HepG2 (cell line): ENCODE measurements around the gene ANKRD13C. TPM values are rescaled to one million over a fixed set of nuclear protein-coding genes. Genes with fewer than 3 reads are reported as not detected.

Experiments used
- ATAC-seq: fragments of 200-7000 bp; cut with Tn5 transposase; 3 replicates; pipeline ENCODE4 v1.9.1; 2020; ENCODE audit warnings: mild to moderate bottlenecking, moderate library complexity
- BruUV-seq: library from RNA; stranded (reverse); fragments of 400-500 nt; replicated peaks from 2 replicates; lab custom pipeline; 2021; lab: Mats Ljungman, UMichigan
- CTCF ChIA-PET: fragments of 300-600 bp; formaldehyde crosslinking; extraction: SDS; loops from one replicate; lab custom pipeline; 2021; ENCODE audit warnings: low total read pairs, inconsistent platforms, low intra/inter-chr PET ratio; lab: Yijun Ruan, JAX
- POLR2A ChIA-PET: fragments of 350-600 bp; sonication (Branson Sonifier 250); formaldehyde crosslinking; loops from one replicate; lab custom pipeline; 2020; ENCODE audit warnings: antibody characterized with exemption, inconsistent platforms; lab: Yijun Ruan, JAX
- DNase-seq: peaks from one replicate; pipeline ENCODE4 v3.0.0-alpha.2; 2015; ENCODE audit warnings: low spot score
- FAIRE-seq: peaks from 3 replicates; lab custom pipeline; 2011; peaks lifted over from hg19 to GRCh38; lab: Jason Lieb, UNC
- H2AFZ ChIP-seq: one replicate; pipeline ENCODE4 v1.6.1; 2011; ENCODE audit warnings: low read length, inconsistent platforms
- H3K27ac ChIP-seq: fragments of 300-600 bp; 3 replicates; pipeline ENCODE4 v1.8.0; 2011; ENCODE audit warnings: mixed run types, mild to moderate bottlenecking, mixed read lengths, low read length, inconsistent platforms; ENCODE audit not compliant: insufficient read depth; ENCODE audit errors: extremely low read length
- H3K27me3 ChIP-seq, 2 experiments: fragments of 200-600 bp in 1 of 2; 2 replicates in 1 of 2; 3 replicates in 1 of 2; pipeline versions ENCODE4 v1.6.0 to v1.8.0; 2011; ENCODE audit warnings: low read length in 2 of 2, mild to moderate bottlenecking in 2 of 2, moderate library complexity in 2 of 2, inconsistent platforms in 1 of 2; ENCODE audit not compliant: insufficient read depth in 2 of 2, control insufficient read depth in 1 of 2
- H3K36me3 ChIP-seq, 2 experiments: fragments of 200-600 bp in 1 of 2; replicated peaks in 1 of 2; 2 replicates in 1 of 2; 3 replicates in 1 of 2; pipeline versions ENCODE4 v1.5.1 to v1.8.0; 2011; ENCODE audit warnings: low read length in 2 of 2, inconsistent platforms in 1 of 2; ENCODE audit not compliant: insufficient read depth in 2 of 2, control insufficient read depth in 1 of 2
- H3K4me1 ChIP-seq: 2 replicates; pipeline ENCODE4 v1.5.1; 2012; ENCODE audit warnings: low read length, inconsistent platforms; ENCODE audit not compliant: insufficient read depth
- H3K4me2 ChIP-seq: 2 replicates; pipeline ENCODE4 v1.6.0; 2011; ENCODE audit warnings: low read depth, low read length, inconsistent platforms
- H3K4me3 ChIP-seq, 3 experiments: fragments of 200-600 bp in 1 of 3; sonication (generic), shearing (Covaris generic) in 1 of 3; replicated peaks in 1 of 3; 2 replicates each; pipeline ENCODE4 v1.5.1; 2011 to 2016; ENCODE audit warnings: low read length in 3 of 3, inconsistent platforms in 2 of 3, low read depth in 2 of 3, mild to moderate bottlenecking in 2 of 3, control low read depth in 1 of 3, mixed read lengths in 1 of 3; ENCODE audit not compliant: insufficient read depth in 1 of 3
- H3K79me2 ChIP-seq: one replicate; pipeline ENCODE4 v1.6.1; 2011; ENCODE audit warnings: low read length, inconsistent platforms; ENCODE audit not compliant: insufficient read depth
- H3K9ac ChIP-seq: 2 replicates; pipeline ENCODE4 v1.6.0; 2011; ENCODE audit warnings: mild to moderate bottlenecking, low read depth, low read length, inconsistent platforms; ENCODE audit not compliant: insufficient read depth
- H3K9me3 ChIP-seq: 2 replicates; pipeline ENCODE4 v1.5.1; 2012; ENCODE audit warnings: mild to moderate bottlenecking, low read length
- H4K20me1 ChIP-seq: 2 replicates; pipeline ENCODE4 v1.6.0; 2011; ENCODE audit warnings: inconsistent platforms, mild to moderate bottlenecking, low read length, moderate library complexity; ENCODE audit not compliant: insufficient read depth
- CAMTA2 ChIP-seq: sonication (generic); formaldehyde crosslinking; IDR thresholded peaks from 2 replicates; pipeline ENCODE4 v1.4.0; 2020; ENCODE audit warnings: mild to moderate bottlenecking, missing genetic modification reagents, borderline replicate concordance
- KAT2B ChIP-seq: fragments of 150-350 bp; IDR thresholded peaks from 2 replicates; pipeline ENCODE4 v1.6.1; 2014; ENCODE audit warnings: low read depth, low read length, borderline replicate concordance
- LBX2 ChIP-seq: sonication (generic); formaldehyde crosslinking; IDR thresholded peaks from 2 replicates; pipeline ENCODE4 v1.5.0; 2020; ENCODE audit warnings: missing genetic modification reagents, mild to moderate bottlenecking, borderline replicate concordance
- MATR3 ChIP-seq: sonication (generic); formaldehyde crosslinking; IDR thresholded peaks from 2 replicates; pipeline ENCODE4 v1.4.0; 2020; ENCODE audit warnings: missing genetic modification reagents
- RFX5 ChIP-seq: IDR thresholded peaks from 2 replicates; pipeline ENCODE4 v1.6.1; 2011; ENCODE audit warnings: low read depth, low read length, improper control_type of control experiment
- TARDBP ChIP-seq: sonication (generic); formaldehyde crosslinking; IDR thresholded peaks from 2 replicates; pipeline ENCODE4 v1.8.0; 2022; ENCODE audit warnings: mild to moderate bottlenecking, missing genetic modification reagents
- TFAP4 ChIP-seq: sonication (generic); IDR thresholded peaks from 2 replicates; pipeline ENCODE4 v1.6.1; 2016; ENCODE audit warnings: low read depth, borderline replicate concordance
- ZHX1 ChIP-seq: sonication (generic); formaldehyde crosslinking; IDR thresholded peaks from 2 replicates; pipeline ENCODE4 v1.8.1; 2022; ENCODE audit warnings: low read depth, mild to moderate bottlenecking, missing genetic modification reagents
- ZNF235 ChIP-seq: sonication (generic); formaldehyde crosslinking; IDR thresholded peaks from 2 replicates; pipeline ENCODE4 v1.8.1; 2023; ENCODE audit warnings: mild to moderate bottlenecking, missing genetic modification reagents, borderline replicate concordance
- ZNF615 ChIP-seq: sonication (generic); formaldehyde crosslinking; IDR thresholded peaks from 2 replicates; pipeline ENCODE4 v1.5.0; 2020; ENCODE audit warnings: mild to moderate bottlenecking, missing genetic modification reagents, borderline replicate concordance
- ZNF704 ChIP-seq: sonication (generic); formaldehyde crosslinking; IDR thresholded peaks from 2 replicates; pipeline ENCODE4 v1.8.1; 2023; ENCODE audit warnings: mild to moderate bottlenecking, inconsistent platforms, moderate library complexity, missing genetic modification reagents, borderline replicate concordance
- ZNF720 ChIP-seq: sonication (generic); formaldehyde crosslinking; IDR thresholded peaks from 2 replicates; pipeline ENCODE4 v1.4.0; 2020; ENCODE audit warnings: missing genetic modification reagents
- ZNF784 ChIP-seq: sonication (generic); formaldehyde crosslinking; IDR thresholded peaks from 2 replicates; pipeline ENCODE4 v1.5.1; 2020; ENCODE audit warnings: missing genetic modification reagents, mild to moderate bottlenecking, borderline replicate concordance
- ZUFSP ChIP-seq: sonication (generic); formaldehyde crosslinking; IDR thresholded peaks from 2 replicates; pipeline ENCODE4 v1.9.0; 2021; ENCODE audit warnings: missing genetic modification reagents, mild to moderate bottlenecking, borderline replicate concordance
- WGBS: methylation state at CpG from one replicate; pipeline ENCODE4 v1.1.6; 2017; ENCODE audit warnings: low lambda C conversion rate; 5-methylcytosine and 5-hydroxymethylcytosine counted together
- in situ Hi-C: cut with HindIII; loops from 2 replicates; pipeline ENCODE4 v1.10.0; 2017; ENCODE audit warnings: low pct_unique_long_range_greater_than_20kb; ENCODE audit not compliant: extremely low pct_ligation_motif_present
- intact Hi-C: fragments of 100-400 bp; cut with micrococcal nuclease; formaldehyde crosslinking; loops from one replicate; pipeline ENCODE4 v1.10.0; 2022; ENCODE audit not compliant: unreplicated experiment
- polyA plus RNA-seq, 8 experiments: library from polyadenylated mRNA; depleted of rRNA in 3 of 8; stranded (reverse) in 7 of 8; unstranded in 1 of 8; fragments of >200 nt; fragmentation: Illumina TruSeq in 4 of 8; extraction: Trizol in 4 of 8; gene quantifications; 2 replicates each; pipeline versions ENCODE4 v1.2.1 to v1.2.3, GENCODE V29; 2011 to 2016; ENCODE audit warnings: low read depth in 4 of 8, missing spikeins in 1 of 8, mixed read lengths in 1 of 8; ENCODE audit not compliant: insufficient read depth in 1 of 8
- total RNA-seq, 5 experiments: library from RNA; depleted of rRNA; stranded (reverse); fragments of >200 nt; fragmentation: Illumina TruSeq; extraction: Trizol; gene quantifications; 2 replicates each; pipeline ENCODE4 v1.2.3, GENCODE V29; 2016; ENCODE audit warnings: low read depth in 1 of 5

Gene ANKRD13C
- total and polyA plus RNA-seq, 2 of the 13 experiments (the other 11 are each of a cell fraction or from before 2014, with no cell fraction given): 6.2 to 17.6 TPM

GRCh38 chr1:70265946-70266345 is 88.6 kb downstream of the ANKRD13C start (continued):
- no peak for TF ChIP-seq ZNF235 (CRISPR knock-in tag)
- TF ChIP-seq, all 625 proteins: peak for 0

GRCh38 chr1:70264839-70265238 is 89.7 kb downstream of the ANKRD13C start:
- Histone ChIP-seq H3K9me3 (no peaks in the 10 kb centered on the region), H3K4me3 (no peak overlapping the region), H3K79me2 (no peaks in the 10 kb centered on the region), H3K9ac (no peak overlapping the region), H4K20me1 (no peaks in the 10 kb centered on the region), H3K27me3 (no peaks in the 10 kb centered on the region), H3K36me3 (peaks cover 0 to 9% of the 10 kb centered on the region in 2 experiments; a peak in 2 of 5 replicates), H2AFZ (no peak overlapping the region), H3K4me1 (no peaks in the 10 kb centered on the region), H3K27ac (no peak overlapping the region), H3K4me2 (no peak overlapping the region)
- no peak for DNase-seq
- FAIRE-seq: no peak
- BruUV-seq: no TSS peak
- in situ Hi-C loops (no loop called here), intact Hi-C loops (no loop called here)
- ATAC-seq: no peak
- WGBS: 95% methylated on average over 7 of the region's 7 CpGs
- ChIA-PET CTCF (no interaction called here), POLR2A (interaction anchor here (0.7 kb wide), 1 partner anchor 12 kb away, joined by 4 read pairs; no protein-coding TSS in a partner anchor)
- TF ChIP-seq TARDBP (CRISPR knock-in tag) (no peak), TFAP4 (no peak), MATR3 (CRISPR knock-in tag) (no peak), ZNF704 (CRISPR knock-in tag) (no peak), ZNF784 (CRISPR knock-in tag) (no peak), ZNF720 (CRISPR knock-in tag) (no peak), KAT2B (no peak), CAMTA2 (CRISPR knock-in tag) (no peak), LBX2 (CRISPR knock-in tag) (no peak), ZHX1 (no peak), RFX5 (no peak), ZUFSP (no peak), ZNF615 (CRISPR knock-in tag) (no peak)
